Esophagus muscularis mucosa (tissue), 4 donors: ENCODE results near the gene KDSR. TPM values are rescaled to one million over a fixed set of nuclear protein-coding genes. Genes with fewer than 3 reads are reported as not detected.

Experiments
- DNase-seq: peaks from one replicate; pipeline ENCODE4 v3.0.0-alpha.2; 2017; ENCODE audit errors: extremely low spot score
- H3K27ac ChIP-seq, 4 donors: fragments of 200-600 bp; sonication (generic); replicated peaks in 1 of 4; 1 replicate in 3 of 4; 2 replicates in 1 of 4; pipeline ENCODE4 v1.5.1; 2016 to 2019; ENCODE audit warnings: mild to moderate bottlenecking in 1 of 4
- H3K27me3 ChIP-seq, 4 donors: fragments of 200-600 bp; sonication (generic); one replicate each; pipeline versions ENCODE4 v1.5.1 to v1.6.0; 2016 to 2019
- H3K36me3 ChIP-seq, 4 donors: fragments of 200-600 bp; sonication (generic); one replicate each; pipeline ENCODE4 v1.5.1; 2016 to 2019
- H3K4me1 ChIP-seq, 4 donors: fragments of 200-600 bp; sonication (generic); one replicate each; pipeline ENCODE4 v1.5.1; 2016 to 2019
- H3K4me3 ChIP-seq, 4 donors: fragments of 200-600 bp; sonication (generic); 1 replicate in 2 of 4; 2 replicates in 2 of 4; pipeline ENCODE4 v1.5.1; 2016 to 2019; ENCODE audit warnings: mild to moderate bottlenecking in 4 of 4, moderate library complexity in 1 of 4
- H3K9me3 ChIP-seq, 4 donors: fragments of 200-600 bp; sonication (generic); 1 replicate in 3 of 4; 2 replicates in 1 of 4; pipeline ENCODE4 v1.5.1; 2016 to 2019
- EP300 ChIP-seq: sonication (generic); formaldehyde crosslinking; IDR thresholded peaks from one replicate; pipeline ENCODE4 v1.6.1; 2017; ENCODE audit warnings: antibody characterized with exemption
- POLR2A ChIP-seq: fragments of 450-650 bp; IDR thresholded peaks from one replicate; pipeline ENCODE4 v1.6.1; 2017; ENCODE audit warnings: antibody characterized with exemption, moderate library complexity, mild to moderate bottlenecking, low read depth
- POLR2AphosphoS5 ChIP-seq, 2 donors: sonication (generic); formaldehyde crosslinking; IDR thresholded peaks; one replicate each; pipeline ENCODE4 v1.6.1; 2017; ENCODE audit warnings: antibody characterized with exemption in 2 of 2
- WGBS: methylation state at CpG from one replicate; pipeline ENCODE4 v1.1.5; 2018; 5-methylcytosine and 5-hydroxymethylcytosine counted together
- intact Hi-C: fragments of 100-400 bp; cut with DNase I; formaldehyde crosslinking; loops from one replicate; pipeline ENCODE4 v1.15.1; 2023
- total RNA-seq, 4 donors: library from RNA; depleted of rRNA; stranded (reverse); fragments of >200 nt; gene quantifications; one replicate each; pipeline versions ENCODE4 v1.1.0 to v1.2.1, GENCODE V29; 2016
- TF ChIP-seq, protein P1 (sequence below), 3 experiments: fragments of 200-600 bp in 2 of 3; fragments of 450-650 bp in 1 of 3; sonication (generic) in 2 of 3; IDR thresholded peaks; one replicate each; pipeline ENCODE4 v1.5.1; 2017 to 2019; ENCODE audit warnings: antibody characterized with exemption in 3 of 3, mild to moderate bottlenecking in 2 of 3, moderate library complexity in 1 of 3

The KDSR gene
- total RNA-seq, 4 donors from 2014 or later, result 41.8 to 58.8 (median 49.8) TPM

DNA sequence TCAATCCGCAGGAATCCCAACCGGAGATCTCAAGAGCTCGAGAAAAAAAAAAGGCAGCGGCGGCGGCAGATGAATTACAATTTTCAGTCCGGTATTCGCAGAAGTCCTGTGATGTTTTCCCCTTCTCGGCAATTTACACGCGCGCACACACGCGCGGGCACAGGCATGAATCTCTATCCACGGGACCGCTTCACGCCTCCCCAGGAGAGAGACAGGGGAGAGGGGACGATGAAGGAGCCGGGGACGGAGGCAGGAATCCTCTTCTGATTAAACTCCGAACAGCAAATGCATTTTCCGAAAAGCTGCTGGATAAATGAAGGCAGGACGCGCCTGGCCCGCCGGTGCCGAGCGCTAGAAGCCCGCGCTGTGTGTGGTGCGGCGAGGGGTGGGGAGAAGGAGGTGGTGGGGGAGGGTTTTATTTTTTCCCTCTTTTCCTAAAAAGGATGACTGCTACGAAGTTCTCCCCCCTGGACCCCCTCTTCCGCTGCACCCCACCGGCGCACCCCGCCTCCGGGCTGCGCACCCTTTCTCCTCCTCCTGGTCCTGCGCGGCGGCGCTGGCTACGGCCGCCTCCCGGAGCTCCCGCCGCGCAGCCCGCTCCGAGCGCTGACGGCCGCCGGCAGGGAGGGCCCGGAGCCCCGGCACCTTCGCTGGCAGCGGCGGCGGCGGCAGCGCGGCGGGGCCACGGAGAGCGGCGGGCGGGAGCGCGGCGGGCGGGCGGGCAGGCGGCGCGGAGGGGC lies 47.5 kb downstream of the KDSR start, which contains the start of gene BCL2:
Gene BCL2 (minus strand): TSS at position 387 of the 740 bp plus-strand sequence.
- DNase-seq, result no peak
- H3K9me3 ChIP-seq, result no peaks in the 10 kb centered on the region
- H3K4me1 ChIP-seq, result peaks cover 15 to 68% (median 56%) of the 10 kb centered on the region in 4 donors
- peak within 1 kb of the TSS; percentile 88 to 93 (median 92) for H3K27ac ChIP-seq
- TF ChIP-seq POLR2A (no peak), POLR2AphosphoS5 (IDR thresholded peaks at IDR 0.05) (peak in 1 of 2 donors; percentile 62)
- H3K4me3 ChIP-seq, result peak within 1 kb of the TSS; percentile 69 to 92 (median 78)
- intact Hi-C loops, result loop anchor here (2.0 to 5.0 kb wide), 3 partner anchors 61 to 162 kb away; no protein-coding TSS in a partner anchor
- peaks cover 0 to 4% (median 0%) of the 10 kb centered on the region in 4 donors for H3K27me3 ChIP-seq
- 1% methylated on average over 30 of the region's 78 CpGs for WGBS
- no peaks in the 10 kb centered on the region for H3K36me3 ChIP-seq

DNA sequence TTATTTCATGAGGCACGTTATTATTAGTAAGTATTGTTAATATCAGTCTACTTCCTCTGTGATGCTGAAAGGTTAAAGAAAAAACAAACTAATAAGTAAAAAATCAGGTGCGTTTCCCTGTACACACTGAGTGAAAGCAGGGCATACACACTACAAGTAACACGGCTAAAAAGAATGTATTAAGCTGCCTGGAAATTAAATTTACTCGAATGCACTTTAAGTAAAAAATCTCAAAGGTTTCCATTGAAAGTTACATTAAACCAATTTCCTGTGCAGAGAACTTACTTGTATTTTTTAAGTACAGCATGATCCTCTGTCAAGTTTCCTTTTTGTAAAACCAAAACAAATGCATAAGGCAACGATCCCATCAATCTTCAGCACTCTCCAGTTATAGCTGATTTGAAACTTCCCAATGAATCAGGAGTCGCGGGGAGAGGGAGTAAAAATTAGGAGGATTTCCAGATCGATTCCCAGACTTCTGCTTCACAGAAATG lies 48.1 kb downstream of the KDSR start:
- intact Hi-C loops, result loop anchor here (5.0 kb wide), 2 partner anchors 82 to 162 kb away; no protein-coding TSS in a partner anchor
- Histone ChIP-seq H3K27ac (peak overlapping the region; percentile 88 to 93 (median 92)), H3K4me3 (peak overlapping the region; percentile 69 to 92 (median 78)), H3K36me3 (no peaks in the 10 kb centered on the region), H3K9me3 (no peaks in the 10 kb centered on the region), H3K27me3 (peaks cover 0 to 4% (median 0%) of the 10 kb centered on the region in 4 donors), H3K4me1 (peaks cover 15 to 73% (median 62%) of the 10 kb centered on the region in 4 donors)
- TF ChIP-seq EP300 (no peak), POLR2AphosphoS5 (IDR thresholded peaks at IDR 0.05) (no peak), POLR2A (no peak)
- TF ChIP-seq, protein P1, sequence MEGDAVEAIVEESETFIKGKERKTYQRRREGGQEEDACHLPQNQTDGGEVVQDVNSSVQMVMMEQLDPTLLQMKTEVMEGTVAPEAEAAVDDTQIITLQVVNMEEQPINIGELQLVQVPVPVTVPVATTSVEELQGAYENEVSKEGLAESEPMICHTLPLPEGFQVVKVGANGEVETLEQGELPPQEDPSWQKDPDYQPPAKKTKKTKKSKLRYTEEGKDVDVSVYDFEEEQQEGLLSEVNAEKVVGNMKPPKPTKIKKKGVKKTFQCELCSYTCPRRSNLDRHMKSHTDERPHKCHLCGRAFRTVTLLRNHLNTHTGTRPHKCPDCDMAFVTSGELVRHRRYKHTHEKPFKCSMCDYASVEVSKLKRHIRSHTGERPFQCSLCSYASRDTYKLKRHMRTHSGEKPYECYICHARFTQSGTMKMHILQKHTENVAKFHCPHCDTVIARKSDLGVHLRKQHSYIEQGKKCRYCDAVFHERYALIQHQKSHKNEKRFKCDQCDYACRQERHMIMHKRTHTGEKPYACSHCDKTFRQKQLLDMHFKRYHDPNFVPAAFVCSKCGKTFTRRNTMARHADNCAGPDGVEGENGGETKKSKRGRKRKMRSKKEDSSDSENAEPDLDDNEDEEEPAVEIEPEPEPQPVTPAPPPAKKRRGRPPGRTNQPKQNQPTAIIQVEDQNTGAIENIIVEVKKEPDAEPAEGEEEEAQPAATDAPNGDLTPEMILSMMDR (IDR thresholded peaks at IDR 0.05), result no peak
- 0% methylated on average over 8 of the region's 8 CpGs for WGBS
- DNase-seq, result no peak

DNA sequence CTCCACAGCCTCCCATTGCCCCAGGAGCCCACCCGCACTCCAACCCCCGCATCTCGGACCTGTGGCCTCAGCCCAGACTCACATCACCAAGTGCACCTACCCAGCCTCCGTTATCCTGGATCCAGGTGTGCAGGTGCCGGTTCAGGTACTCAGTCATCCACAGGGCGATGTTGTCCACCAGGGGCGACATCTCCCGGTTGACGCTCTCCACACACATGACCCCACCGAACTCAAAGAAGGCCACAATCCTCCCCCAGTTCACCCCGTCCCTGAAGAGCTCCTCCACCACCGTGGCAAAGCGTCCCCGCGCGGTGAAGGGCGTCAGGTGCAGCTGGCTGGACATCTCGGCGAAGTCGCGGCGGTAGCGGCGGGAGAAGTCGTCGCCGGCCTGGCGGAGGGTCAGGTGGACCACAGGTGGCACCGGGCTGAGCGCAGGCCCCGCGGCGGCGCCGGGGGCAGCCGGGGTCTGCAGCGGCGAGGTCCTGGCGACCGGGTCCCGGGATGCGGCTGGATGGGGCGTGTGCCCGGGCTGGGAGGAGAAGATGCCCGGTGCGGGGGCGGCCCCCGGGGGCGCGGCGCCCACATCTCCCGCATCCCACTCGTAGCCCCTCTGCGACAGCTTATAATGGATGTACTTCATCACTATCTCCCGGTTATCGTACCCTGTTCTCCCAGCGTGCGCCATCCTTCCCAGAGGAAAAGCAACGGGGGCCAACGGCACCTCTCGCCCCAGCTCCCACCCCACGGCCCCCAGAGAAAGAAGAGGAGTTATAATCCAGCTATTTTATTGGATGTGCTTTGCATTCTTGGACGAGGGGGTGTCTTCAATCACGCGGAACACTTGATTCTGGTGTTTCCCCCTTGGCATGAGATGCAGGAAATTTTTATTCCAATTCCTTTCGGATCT lies 48.8 kb downstream of the KDSR start:
- H3K36me3 ChIP-seq, result no peaks in the 10 kb centered on the region
- no peak for DNase-seq
- intact Hi-C loops, result loop anchor here (5.0 kb wide), 2 partner anchors 81 to 161 kb away; no protein-coding TSS in a partner anchor
- no peaks in the 10 kb centered on the region for H3K9me3 ChIP-seq
- H3K4me3 ChIP-seq, result peak overlapping the region; percentile 69 to 92 (median 78)
- WGBS, result 4% methylated on average over 26 of the region's 66 CpGs
- H3K27ac ChIP-seq, result peak overlapping the region; percentile 88 to 93 (median 92)
- TF ChIP-seq POLR2AphosphoS5 (IDR thresholded peaks at IDR 0.05) (peak; percentile 60 to 63), EP300 (no peak)
- TF ChIP-seq, protein P1 (IDR thresholded peaks at IDR 0.05), result peak; percentile 82 to 88 (median 87)
- peaks cover 0 to 4% (median 0%) of the 10 kb centered on the region in 4 donors for H3K27me3 ChIP-seq
- peaks cover 15 to 80% (median 69%) of the 10 kb centered on the region in 4 donors for H3K4me1 ChIP-seq

DNA sequence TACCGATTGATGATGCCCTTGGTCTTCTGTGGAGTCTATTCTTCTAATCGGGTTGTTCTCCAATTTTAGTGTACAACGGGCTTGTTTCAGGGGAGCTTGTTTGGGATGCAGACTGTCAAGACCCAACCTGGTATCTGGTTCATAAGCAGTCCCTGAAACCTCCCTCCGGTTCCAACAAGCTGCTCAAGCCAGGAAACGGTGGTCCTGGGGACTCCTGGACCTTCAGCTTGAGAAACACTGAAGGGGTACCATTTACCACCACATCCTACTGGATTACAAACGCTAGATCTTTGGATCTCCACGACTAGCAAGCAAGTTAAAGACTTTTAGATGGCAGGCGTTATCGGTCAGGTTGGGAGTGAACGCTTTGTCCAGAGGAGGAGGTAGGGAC lies 49.5 kb downstream of the KDSR start:
- intact Hi-C loops, result loop anchor here (5.0 kb wide), 2 partner anchors 80 to 160 kb away; no protein-coding TSS in a partner anchor
- DNase-seq, result no peak
- 62% methylated on average over 10 of the region's 10 CpGs for WGBS
- Histone ChIP-seq H3K4me1 (peaks cover 11 to 82% (median 72%) of the 10 kb centered on the region in 4 donors), H3K36me3 (no peaks in the 10 kb centered on the region), H3K4me3 (peak overlapping the region; percentile 69 to 92 (median 78)), H3K27ac (peak overlapping the region; percentile 88 to 93 (median 92)), H3K27me3 (peaks cover 0 to 4% (median 0%) of the 10 kb centered on the region in 4 donors), H3K9me3 (no peaks in the 10 kb centered on the region)
- TF ChIP-seq POLR2AphosphoS5 (IDR thresholded peaks at IDR 0.05) (no peak), POLR2A (no peak), EP300 (no peak)
- TF ChIP-seq, protein P1 (IDR thresholded peaks at IDR 0.05), result no peak
